Adrenal gland (tissue), 5 donors: ENCODE measurements around the gene ACADM.

Experiments
- CTCF ChIP-seq, 6 experiments: fragments of 450-650 bp in 4 of 6; fragments of 200-600 bp in 2 of 6; sonication (generic) in 1 of 6; IDR thresholded peaks; 1 replicate in 5 of 6; 2 replicates in 1 of 6; pipeline versions ENCODE4 v1.5.1 to v1.8.0; 2016 to 2021; ENCODE audit warnings: antibody characterized with exemption in 6 of 6, mild to moderate bottlenecking in 2 of 6, moderate library complexity in 1 of 6
- POLR2A ChIP-seq, 2 donors: fragments of 450-650 bp; IDR thresholded peaks; one replicate each; pipeline ENCODE4 v1.6.1; 2017; ENCODE audit warnings: antibody characterized with exemption in 2 of 2, mild to moderate bottlenecking in 2 of 2, moderate library complexity in 1 of 2
- donor health status: DM: no; HTN: no; CAD: no.

GRCh38 chr1:75791022-75791421 lies 66.5 kb downstream of the ACADM start:
- no peak for TF ChIP-seq POLR2A (IDR thresholded peaks at IDR 0.05)
- no peak for TF ChIP-seq CTCF (IDR thresholded peaks at IDR 0.05)
